ENCODE measurements around the gene SLC29A3.

SLC29A3 gene

DNA sequence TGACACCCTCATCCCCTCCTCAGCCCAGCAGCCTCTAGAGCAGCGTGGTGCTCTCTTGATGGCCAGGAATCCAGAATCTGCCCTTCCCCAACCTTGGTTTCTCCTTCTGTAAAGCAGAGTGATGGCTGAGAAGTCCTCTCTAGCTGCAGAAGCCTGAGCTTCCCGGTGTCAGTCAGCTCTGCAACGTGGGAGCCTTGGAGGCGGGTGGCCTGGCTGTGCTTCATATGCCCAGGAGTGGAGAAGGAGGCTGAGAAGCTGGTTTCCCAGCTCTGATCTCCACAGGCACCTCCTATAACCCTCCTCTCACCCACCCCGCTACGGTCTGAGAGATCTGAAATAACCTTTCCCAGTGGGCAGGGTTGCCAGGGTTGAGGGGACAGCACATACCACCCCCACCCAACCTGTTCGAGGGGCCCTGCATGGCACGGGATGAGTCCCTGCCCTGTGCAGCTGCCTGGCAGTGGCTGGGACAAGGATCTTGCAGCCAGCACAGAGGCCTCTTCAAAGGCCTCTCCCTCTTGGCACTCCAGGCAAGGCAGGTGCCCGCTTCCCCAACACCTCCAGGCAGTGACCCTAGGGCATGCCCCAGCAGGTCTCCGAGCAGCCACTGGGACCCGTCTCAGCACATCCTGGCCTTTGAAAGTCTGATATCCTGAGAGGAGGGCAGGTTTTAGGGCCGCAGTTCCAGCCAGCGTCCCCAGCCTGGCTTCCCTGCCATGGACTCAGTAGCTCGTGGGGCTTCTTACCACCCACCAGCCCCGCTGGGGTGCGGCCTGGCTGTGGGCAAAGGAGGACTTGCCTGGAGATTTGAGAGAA lies 18.3 kb upstream of the SLC29A3 start:
- no peak for DNase-seq (ENCODE audit: low spot score)

DNA sequence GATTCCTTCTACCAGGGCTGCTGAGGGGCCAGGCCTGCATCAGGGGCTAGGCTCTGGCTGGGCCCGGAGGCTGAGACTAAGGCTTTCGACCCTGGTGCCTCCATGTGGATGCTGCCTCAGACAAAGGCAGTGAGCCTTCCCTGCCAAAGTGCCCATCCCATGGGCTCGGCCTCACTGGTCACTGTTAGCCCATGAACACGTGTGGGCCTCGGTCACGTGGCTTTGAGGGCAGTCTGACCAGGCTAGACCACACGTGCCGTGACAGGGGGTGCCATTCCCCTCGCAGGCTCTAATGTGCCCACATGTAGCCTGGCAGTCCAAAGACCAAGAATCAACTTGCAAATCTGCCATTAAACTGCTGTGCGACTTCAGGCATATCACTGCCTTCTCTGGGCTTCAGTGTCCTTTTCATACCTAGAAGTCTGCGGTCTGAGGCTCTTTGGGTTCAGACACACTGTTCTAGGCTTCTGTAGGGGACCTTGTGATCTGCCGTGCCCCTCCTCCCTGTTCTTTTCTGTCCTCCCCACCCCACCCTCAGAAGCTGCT lies 17.6 kb upstream of the SLC29A3 start:
- no peak for DNase-seq (ENCODE audit: low spot score)

GRCh38 chr10:71302451-71302850 lies 16.6 kb upstream of the SLC29A3 start:
- no peak for DNase-seq (ENCODE audit: low spot score)

GRCh38 chr10:71302874-71303568 lies 16.0 kb upstream of the SLC29A3 start:
- DNase-seq (ENCODE audit: low spot score) = peak; percentile 52

DNA sequence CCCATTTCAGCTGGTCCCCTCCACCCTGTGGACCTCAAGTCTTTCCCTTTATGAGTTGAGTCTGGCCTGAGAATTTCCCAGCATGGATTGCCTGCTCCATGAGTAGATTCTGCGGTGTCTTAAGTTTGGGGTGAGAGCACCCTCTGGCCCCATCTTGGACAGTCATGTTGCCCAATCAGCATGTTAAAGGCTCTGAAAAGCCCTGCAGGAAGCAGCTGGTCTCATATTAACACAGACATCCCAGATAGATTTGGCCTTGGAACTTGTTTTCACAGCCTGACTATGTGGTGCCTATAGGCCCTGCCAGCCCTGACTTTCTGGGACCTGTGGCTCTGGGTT lies 15.5 kb upstream of the SLC29A3 start:
- no peak for DNase-seq (ENCODE audit: low spot score)

DNA sequence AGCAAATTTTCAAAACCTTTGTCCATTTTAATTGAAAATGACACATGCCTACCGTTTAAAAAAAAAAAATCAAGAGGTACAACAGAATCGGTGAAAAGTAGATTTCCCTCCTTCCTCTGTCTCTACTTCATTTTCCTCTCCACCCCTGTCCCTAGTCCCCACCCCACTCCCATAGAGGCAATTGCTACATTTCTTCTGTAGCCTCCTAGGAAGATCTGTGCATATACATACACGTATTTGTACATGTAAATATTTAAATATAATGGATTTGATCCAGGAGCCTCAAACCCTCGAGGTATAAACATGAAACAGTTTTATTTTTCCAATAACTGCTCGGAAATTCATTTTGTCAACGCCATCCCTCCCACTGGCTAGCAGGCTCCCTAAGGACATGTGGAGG lies 14.1 kb upstream of the SLC29A3 start:
- DNase-seq (ENCODE audit: low spot score) = no peak

GRCh38 chr10:71306979-71307378 lies 12.1 kb upstream of the SLC29A3 start:
- DNase-seq (ENCODE audit: low spot score) = no peak

GRCh38 chr10:71307469-71308085 lies 11.5 kb upstream of the SLC29A3 start:
- no peak for DNase-seq (ENCODE audit: low spot score)

GRCh38 chr10:71308244-71308643 lies 10.8 kb upstream of the SLC29A3 start:
- DNase-seq (ENCODE audit: low spot score) = no peak

DNA sequence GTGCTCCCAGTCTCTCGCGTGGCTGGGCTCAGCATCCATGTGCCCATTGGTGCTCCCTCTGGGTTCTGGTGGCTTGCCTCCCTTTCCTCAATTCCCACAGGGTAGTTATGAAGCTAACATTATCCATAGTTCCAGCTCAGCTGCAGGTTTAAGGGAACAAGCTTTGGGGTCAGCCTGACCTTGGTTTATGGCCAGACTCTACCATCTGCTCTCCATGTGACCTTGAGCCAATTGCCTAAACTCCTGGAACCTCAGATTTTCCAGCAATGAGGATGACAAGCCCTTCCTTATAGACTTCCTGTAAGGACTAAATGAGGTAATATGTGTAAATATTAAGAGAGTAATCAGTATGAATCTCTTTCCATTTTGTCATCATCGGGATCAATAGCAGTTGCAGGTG lies 10.1 kb upstream of the SLC29A3 start:
- no peak for DNase-seq (ENCODE audit: low spot score)

GRCh38 chr10:71309919-71310318 lies 9.1 kb upstream of the SLC29A3 start:
- no peak for DNase-seq (ENCODE audit: low spot score)

- no peak for DNase-seq (ENCODE audit: low spot score)
These were observed 6.8 kb upstream of the SLC29A3 start for GRCh38 chr10:71312220-71312619.

DNA sequence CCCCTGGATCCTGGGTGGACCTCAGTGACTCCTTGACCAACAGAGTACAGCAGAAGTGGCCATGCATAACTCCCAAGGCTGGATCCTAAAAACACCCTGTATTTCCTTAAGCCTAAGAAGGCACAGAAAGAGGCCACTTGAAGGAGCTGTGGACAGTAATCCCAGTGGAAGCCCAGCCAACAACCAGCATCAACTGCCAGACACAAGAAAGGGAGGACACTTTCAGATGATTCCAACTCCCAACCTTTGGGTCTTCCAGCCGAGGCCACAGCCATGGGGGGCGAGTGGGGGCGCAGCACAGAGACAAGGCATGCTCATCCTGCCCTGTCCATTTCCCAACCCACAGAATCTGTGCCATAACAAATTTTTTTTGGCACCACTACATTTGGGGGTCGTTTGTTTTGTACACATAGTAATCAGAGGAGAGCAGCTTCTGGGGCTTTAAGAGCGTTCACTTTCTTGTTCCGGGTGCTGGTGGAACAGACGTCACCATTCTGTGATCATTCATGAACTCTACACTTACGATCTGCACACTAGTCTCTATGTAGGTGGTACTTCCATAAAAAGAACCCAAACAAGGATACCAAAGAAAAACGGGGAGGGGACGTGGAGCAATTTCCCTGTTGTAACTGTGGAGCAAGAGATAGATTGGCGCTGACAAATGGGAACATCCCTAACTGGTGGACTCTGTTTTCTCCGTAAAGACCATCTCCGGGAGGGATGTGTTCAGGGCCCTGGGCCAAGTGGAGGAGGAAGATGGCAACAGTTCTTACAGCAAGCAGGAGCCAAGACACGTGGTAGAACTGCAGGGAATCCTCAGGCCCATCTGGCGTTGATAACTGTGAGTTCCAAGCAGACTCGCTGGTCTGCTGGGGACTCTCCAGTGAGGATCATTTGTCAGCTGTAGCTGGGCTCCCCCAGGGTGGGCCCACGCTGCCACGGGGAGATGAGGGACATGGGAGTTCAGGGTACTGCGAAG lies 6.0 kb upstream of the SLC29A3 start:
- DNase-seq (ENCODE audit: low spot score) = peak; percentile 61

- DNase-seq (ENCODE audit: low spot score) = peak; percentile 87
These were observed 4.9 kb upstream of the SLC29A3 start for GRCh38 chr10:71314028-71314693.

DNA sequence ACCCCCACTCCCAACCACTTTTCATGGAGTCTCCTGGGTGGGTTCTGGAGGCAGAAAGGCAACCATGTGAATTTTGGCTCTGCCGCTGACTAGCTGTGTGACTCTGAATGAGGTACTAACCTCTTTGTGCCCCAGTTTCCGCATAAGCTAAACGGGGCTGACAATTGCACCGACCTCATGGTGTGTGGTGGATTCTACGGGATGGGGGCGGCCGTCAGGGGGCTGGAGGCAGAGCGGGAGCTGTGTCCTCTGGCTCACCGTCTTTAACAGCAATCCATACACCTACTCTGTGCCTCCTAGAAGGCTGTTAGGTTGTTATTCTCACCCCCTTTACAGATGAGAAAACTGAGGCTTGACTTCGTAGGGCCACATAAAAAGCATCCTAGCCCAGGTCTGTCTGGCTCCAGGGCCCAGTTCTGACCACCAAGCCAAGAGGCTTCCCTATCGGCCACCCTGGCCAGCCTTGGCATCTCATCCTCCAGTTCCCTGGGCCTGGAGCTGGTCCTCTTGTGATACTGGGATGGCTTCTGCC lies 4.3 kb upstream of the SLC29A3 start:
- no peak for DNase-seq (ENCODE audit: low spot score)

GRCh38 chr10:71316056-71316785 lies 2.8 kb upstream of the SLC29A3 start:
- no peak for DNase-seq (ENCODE audit: low spot score)

DNA sequence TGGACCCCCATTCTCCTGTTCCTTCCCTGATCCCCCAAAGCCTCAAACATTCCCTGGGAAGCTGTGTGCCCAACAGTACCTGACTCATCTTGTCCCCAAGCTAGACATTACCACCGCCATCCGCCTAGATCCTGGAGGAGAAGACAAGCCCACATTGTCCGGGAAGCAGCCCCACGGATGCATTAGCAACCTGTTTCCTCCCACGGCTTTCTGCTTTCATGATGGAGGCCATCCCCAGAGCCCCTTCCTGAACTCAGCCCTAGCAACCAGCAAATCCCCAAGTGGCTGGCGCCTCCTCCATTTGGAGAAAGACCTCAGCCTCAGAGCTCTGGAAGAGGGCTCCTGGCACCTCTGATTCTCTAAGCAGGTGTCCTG lies 2.3 kb upstream of the SLC29A3 start:
- DNase-seq (ENCODE audit: low spot score) = no peak

DNA sequence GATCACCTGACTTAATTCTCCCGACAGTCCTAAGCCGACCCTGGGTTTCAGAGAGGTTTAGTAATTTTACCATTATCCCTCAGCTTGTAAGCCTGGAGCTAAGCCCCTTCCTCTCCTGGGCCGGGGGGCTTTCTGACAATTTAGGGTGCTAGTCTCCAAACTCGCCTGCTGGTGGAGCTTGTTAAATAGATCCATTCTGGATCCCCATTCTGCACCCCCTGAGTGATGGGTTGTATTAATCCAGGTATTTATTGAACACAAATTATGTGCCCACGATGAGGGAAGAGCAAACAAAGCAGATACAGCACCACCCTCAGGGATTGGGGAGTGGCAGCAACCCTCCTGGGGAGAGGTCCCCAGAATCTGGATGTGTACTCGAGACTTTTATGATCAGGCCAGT lies 1.3 kb upstream of the SLC29A3 start:
- DNase-seq (ENCODE audit: low spot score) = no peak

GRCh38 chr10:71319800-71320392 lies 837 bp downstream of the SLC29A3 start:
- DNase-seq (ENCODE audit: low spot score) = no peak

DNA sequence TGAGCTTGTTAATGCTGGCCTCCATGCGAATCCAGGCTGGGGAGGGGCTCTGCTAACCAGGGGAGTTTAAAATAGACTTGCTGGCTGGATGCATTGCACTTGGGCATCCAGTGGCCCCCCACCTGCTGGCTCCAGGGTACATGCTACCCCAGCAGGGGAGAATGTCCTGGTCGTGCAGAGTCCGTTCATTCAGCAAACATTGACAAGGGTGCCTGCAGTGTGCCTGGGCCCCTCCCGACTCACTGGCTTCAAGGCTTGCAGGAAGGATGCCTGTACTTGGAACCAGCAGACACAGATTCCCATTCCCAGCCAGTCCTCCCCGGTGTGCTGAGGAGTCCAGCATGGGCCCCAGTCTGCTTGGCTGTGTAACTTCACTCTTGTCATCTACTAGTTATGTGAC lies 1.5 kb downstream of the SLC29A3 start:
- no peak for DNase-seq (ENCODE audit: low spot score)

Measured in AG20443 (cell line).